T-helper 17 cell (primary cell): ENCODE data around the gene PACSIN1. TPM values are rescaled to one million over a fixed set of nuclear protein-coding genes. Genes with fewer than 3 reads are reported as not detected.

Experiments used
- ATAC-seq: fragments of 150-1000 bp; cut with Tn5 transposase; 2 replicates; pipeline ENCODE4 v1.10.0; 2021; ENCODE audit warnings: mild to moderate bottlenecking, moderate library complexity
- DNase-seq, 3 donors: peaks; one replicate each; pipeline versions ENCODE4 v3.0.0 to v3.0.0-alpha.2; 2020 to 2021
- H3K9me3 ChIP-seq: one replicate; pipeline ENCODE4 v1.7.0; 2013; ENCODE audit warnings: low read length, mild to moderate bottlenecking; ENCODE audit not compliant: control insufficient read depth, poor library complexity, severe bottlenecking
- H3K27ac Mint-ChIP-seq: one replicate; pipeline ENCODE4 v1.8.0; 2022; ENCODE audit warnings: mild to moderate bottlenecking, moderate library complexity, mixed read lengths
- H3K27me3 Mint-ChIP-seq: one replicate; pipeline ENCODE4 v1.8.0; 2022; ENCODE audit warnings: mixed read lengths
- H3K36me3 Mint-ChIP-seq: one replicate; pipeline ENCODE4 v1.8.0; 2022; ENCODE audit warnings: low read depth, mixed read lengths
- H3K4me1 Mint-ChIP-seq: one replicate; pipeline ENCODE4 v1.8.0; 2022; ENCODE audit warnings: mild to moderate bottlenecking, mixed read lengths
- H3K4me3 Mint-ChIP-seq: one replicate; pipeline ENCODE4 v1.8.0; 2022; ENCODE audit warnings: mild to moderate bottlenecking, moderate library complexity, mixed read lengths
- total RNA-seq, 4 donors: library from RNA in 2 of 4; stranded (reverse) in 2 of 4; gene quantifications; one replicate each; pipeline ENCODE4 v1.2.3 and lab custom pipeline; 2022 to 2026

The PACSIN1 gene
- total RNA-seq, 2 donors from 2014 or later, result 0.40 to 0.50 TPM

- H3K27me3 Mint-ChIP-seq, result peaks cover 14% of the 10 kb centered on the region
- no peaks in the 10 kb centered on the region for H3K4me1 Mint-ChIP-seq
- ATAC-seq (no peak), DNase-seq (no peak)
- no peaks in the 10 kb centered on the region for H3K36me3 Mint-ChIP-seq
- no peak overlapping the region for H3K4me3 Mint-ChIP-seq
- no peaks in the 10 kb centered on the region for H3K9me3 ChIP-seq
- no peak overlapping the region for H3K27ac Mint-ChIP-seq
These were observed 102.7 kb downstream of the PACSIN1 start for GRCh38 chr6:34568341-34569201.

GRCh38 chr6:34569361-34569973, 103.6 kb downstream of the PACSIN1 start:
- H3K4me3 Mint-ChIP-seq, result no peak overlapping the region
- no peak overlapping the region for H3K27ac Mint-ChIP-seq
- ATAC-seq (no peak), DNase-seq (no peak)
- peaks cover 14% of the 10 kb centered on the region for H3K27me3 Mint-ChIP-seq
- H3K4me1 Mint-ChIP-seq, result no peaks in the 10 kb centered on the region
- H3K9me3 ChIP-seq, result no peaks in the 10 kb centered on the region
- H3K36me3 Mint-ChIP-seq, result no peaks in the 10 kb centered on the region

DNA sequence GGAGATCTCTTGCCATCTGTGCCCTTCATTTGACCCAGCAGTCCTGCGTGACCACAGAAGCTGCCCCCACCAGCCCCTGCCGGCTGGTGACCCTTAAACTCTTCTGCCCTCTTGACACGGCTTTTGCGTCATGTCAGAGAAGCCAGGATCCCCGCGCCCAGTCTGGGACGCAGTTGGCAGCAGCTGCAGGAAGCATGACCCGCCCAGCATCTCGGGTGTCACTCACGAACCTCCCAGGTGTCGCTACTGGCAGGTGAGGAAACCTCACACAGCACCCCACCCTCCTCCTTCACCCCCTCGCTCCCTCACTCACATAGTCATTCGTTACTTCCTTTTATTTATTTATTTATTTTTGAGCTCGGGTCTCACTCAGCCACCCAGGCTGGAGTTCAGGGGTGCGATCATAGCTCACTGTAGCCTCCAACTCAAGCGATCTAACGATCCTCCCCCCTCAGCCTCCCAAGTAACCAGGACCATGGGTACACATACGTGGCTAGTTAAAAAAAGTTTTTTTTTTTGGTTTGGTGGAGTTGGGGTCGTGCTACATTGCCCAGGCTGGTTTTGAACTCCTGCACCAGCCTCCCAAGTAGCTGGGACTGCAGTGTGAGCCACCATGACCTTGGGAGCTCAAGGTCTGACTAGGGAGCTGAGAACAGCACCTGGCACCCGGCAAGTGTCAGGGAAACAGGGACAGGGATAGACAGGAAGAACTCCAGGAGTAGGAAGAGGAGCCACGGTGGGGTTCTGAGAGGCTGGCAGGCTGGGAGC, 104.4 kb downstream of the PACSIN1 start:
- DNase-seq, result no peak
- H3K4me1 Mint-ChIP-seq, result peaks cover 3% of the 10 kb centered on the region
- H3K27me3 Mint-ChIP-seq, result peaks cover 14% of the 10 kb centered on the region
- no peaks in the 10 kb centered on the region for H3K9me3 ChIP-seq
- H3K36me3 Mint-ChIP-seq, result no peaks in the 10 kb centered on the region
- ATAC-seq, result no peak
- no peak overlapping the region for H3K27ac Mint-ChIP-seq
- H3K4me3 Mint-ChIP-seq, result no peak overlapping the region

- DNase-seq (no peak), ATAC-seq (no peak)
- Mint-ChIP-seq H3K27me3 (peaks cover 14% of the 10 kb centered on the region), H3K4me1 (peaks cover 3% of the 10 kb centered on the region), H3K4me3 (no peak overlapping the region), H3K36me3 (no peaks in the 10 kb centered on the region), H3K27ac (no peak overlapping the region)
- H3K9me3 ChIP-seq, result no peaks in the 10 kb centered on the region
These were observed 105.5 kb downstream of the PACSIN1 start for GRCh38 chr6:34571388-34571787.

DNA sequence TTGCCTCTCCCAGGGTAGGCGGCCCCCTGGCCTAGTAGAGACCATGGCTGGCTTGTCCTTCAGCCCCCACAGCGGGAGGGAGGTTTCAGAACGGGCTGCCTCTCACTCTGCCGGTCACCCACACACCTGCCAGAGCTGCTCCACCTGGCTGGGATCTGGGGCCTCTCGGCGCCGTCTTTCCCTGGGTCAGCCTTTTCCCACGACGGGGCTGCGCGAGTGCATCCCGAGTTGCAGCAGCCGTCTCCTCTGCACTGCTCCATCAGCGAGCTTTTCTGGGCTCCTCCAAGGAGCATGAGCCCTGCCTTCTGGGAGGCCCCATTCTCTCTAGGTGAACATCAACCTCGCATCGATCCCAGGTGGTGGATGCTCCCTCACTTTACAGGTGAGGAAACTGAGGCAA, 106.1 kb downstream of the PACSIN1 start:
- H3K9me3 ChIP-seq, result no peaks in the 10 kb centered on the region
- Mint-ChIP-seq H3K27me3 (peaks cover 14% of the 10 kb centered on the region), H3K4me3 (no peak overlapping the region), H3K27ac (no peak overlapping the region), H3K36me3 (no peaks in the 10 kb centered on the region), H3K4me1 (peaks cover 3% of the 10 kb centered on the region)
- no peak for ATAC-seq
- no peak for DNase-seq

DNA sequence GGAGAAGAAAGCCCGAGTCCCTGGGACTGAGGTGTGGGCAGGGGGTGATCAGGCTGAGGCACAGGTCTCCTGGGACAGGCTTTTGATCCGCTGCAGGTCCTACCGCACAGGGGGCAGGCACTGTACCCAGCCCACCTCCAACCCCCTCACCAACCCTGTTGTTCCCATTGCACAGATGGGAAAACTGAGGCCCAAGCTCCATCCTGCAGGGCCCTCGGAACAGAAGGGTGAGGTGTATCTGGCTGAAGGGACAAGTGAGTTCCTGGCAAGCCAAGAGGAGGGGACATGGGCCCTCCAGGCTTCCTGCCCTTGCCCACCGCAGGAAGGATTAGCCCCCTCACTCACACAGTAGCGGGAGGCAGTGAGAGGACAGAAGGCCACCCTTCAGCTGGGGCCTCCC, 106.7 kb downstream of the PACSIN1 start:
- H3K4me3 Mint-ChIP-seq, result no peak overlapping the region
- H3K27me3 Mint-ChIP-seq, result peaks cover 14% of the 10 kb centered on the region
- DNase-seq (no peak), ATAC-seq (no peak)
- H3K4me1 Mint-ChIP-seq, result peaks cover 3% of the 10 kb centered on the region
- no peaks in the 10 kb centered on the region for H3K9me3 ChIP-seq
- no peaks in the 10 kb centered on the region for H3K36me3 Mint-ChIP-seq
- H3K27ac Mint-ChIP-seq, result peak overlapping the region; percentile 37

GRCh38 chr6:34573567-34574183, 107.8 kb downstream of the PACSIN1 start:
- H3K9me3 ChIP-seq, result no peaks in the 10 kb centered on the region
- peaks cover 6% of the 10 kb centered on the region for H3K27me3 Mint-ChIP-seq
- DNase-seq, result no peak
- H3K27ac Mint-ChIP-seq, result no peak overlapping the region
- H3K4me3 Mint-ChIP-seq, result no peak overlapping the region
- no peak for ATAC-seq
- H3K4me1 Mint-ChIP-seq, result peaks cover 3% of the 10 kb centered on the region
- no peaks in the 10 kb centered on the region for H3K36me3 Mint-ChIP-seq

GRCh38 chr6:34574647-34575293, 108.9 kb downstream of the PACSIN1 start:
- Mint-ChIP-seq H3K27ac (peak overlapping the region; percentile 56), H3K36me3 (no peaks in the 10 kb centered on the region), H3K4me3 (no peak overlapping the region), H3K27me3 (no peaks in the 10 kb centered on the region), H3K4me1 (peaks cover 3% of the 10 kb centered on the region)
- ATAC-seq, result no peak
- no peaks in the 10 kb centered on the region for H3K9me3 ChIP-seq
- no peak for DNase-seq

DNA sequence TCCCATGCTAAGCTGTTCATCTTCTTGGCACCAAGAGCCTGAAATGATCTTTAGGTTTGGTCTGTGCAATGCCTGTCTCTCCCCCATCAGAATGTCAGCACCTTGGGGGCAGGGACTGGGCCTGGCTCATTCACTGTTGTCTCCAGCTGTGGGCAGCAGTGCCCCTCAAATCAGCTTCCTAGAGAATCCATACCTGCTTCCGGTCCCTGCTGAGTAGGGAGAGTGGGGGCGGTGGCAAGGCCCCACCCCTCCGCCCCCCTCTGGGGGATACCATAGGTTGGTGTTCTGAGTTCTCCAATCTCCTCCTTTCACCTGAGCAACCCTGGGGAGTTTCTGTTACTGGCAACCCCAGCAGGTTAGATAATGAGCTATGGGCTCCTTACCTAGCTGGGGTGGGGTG, 109.5 kb downstream of the PACSIN1 start:
- no peak for DNase-seq
- no peaks in the 10 kb centered on the region for H3K9me3 ChIP-seq
- no peak for ATAC-seq
- Mint-ChIP-seq H3K27me3 (no peaks in the 10 kb centered on the region), H3K4me1 (peaks cover 3% of the 10 kb centered on the region), H3K4me3 (no peak overlapping the region), H3K36me3 (no peaks in the 10 kb centered on the region), H3K27ac (peak overlapping the region; percentile 56)

DNA sequence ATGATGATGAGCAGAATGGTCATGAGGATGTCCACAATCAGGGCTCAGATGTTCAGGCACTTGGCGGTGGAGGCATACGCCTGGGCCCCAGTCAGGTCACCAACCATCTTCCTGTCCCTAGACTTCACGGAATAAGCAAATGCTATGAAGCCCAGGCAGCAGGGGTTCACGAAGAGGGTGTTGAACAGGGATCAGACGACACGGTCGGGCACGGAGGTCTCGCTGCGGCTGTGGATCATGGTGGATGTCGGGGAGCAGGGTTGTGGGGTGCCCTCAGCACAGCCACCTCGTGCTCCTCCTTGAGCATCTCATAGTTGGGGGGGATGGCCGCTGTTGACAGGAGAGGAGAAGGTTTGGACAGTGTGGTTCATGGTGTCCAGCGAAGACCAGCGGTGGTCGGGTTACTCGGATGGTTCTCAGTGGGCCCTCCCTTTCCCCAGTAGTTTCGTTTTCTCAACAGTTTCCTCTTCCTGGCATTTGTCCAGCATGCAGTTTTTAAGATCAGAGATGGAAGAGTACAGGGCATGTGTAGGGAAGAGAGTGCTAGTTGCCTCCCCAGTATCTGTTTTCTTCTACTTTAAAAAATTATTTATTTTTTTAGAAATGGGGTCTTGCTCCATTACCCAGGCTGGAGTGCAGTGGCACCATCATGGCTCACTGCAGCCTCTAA, 110.5 kb downstream of the PACSIN1 start:
- DNase-seq (no peak), ATAC-seq (no peak)
- peaks cover 7% of the 10 kb centered on the region for H3K4me1 Mint-ChIP-seq
- H3K36me3 Mint-ChIP-seq, result no peaks in the 10 kb centered on the region
- H3K27ac Mint-ChIP-seq, result no peak overlapping the region
- no peaks in the 10 kb centered on the region for H3K27me3 Mint-ChIP-seq
- no peaks in the 10 kb centered on the region for H3K9me3 ChIP-seq
- no peak overlapping the region for H3K4me3 Mint-ChIP-seq

GRCh38 chr6:34578445-34579262, 112.8 kb downstream of the PACSIN1 start:
- H3K36me3 Mint-ChIP-seq, result no peaks in the 10 kb centered on the region
- H3K27ac Mint-ChIP-seq, result no peak overlapping the region
- H3K9me3 ChIP-seq, result no peaks in the 10 kb centered on the region
- no peaks in the 10 kb centered on the region for H3K27me3 Mint-ChIP-seq
- peaks cover 7% of the 10 kb centered on the region for H3K4me1 Mint-ChIP-seq
- ATAC-seq, result no peak
- H3K4me3 Mint-ChIP-seq, result no peak overlapping the region
- no peak for DNase-seq
